ENCODE data around the gene TRIM9. TPM values are rescaled to one million over a fixed set of nuclear protein-coding genes. Genes with fewer than 3 reads are reported as not detected.

Gene TRIM9
- total RNA-seq (2014; rRNA removed; shearing (Covaris generic)): 6.2 and 8.4 TPM in 2 replicates
- polyA plus RNA-seq (2016; fragmentation: Nextera tagmentation; extraction: Ambion mirVana): 3.7 and 4.4 TPM in 2 replicates
- long read RNA-seq, full-length matches to known transcripts: 2 of 2 reads
- long read RNA-seq, partial matches to known transcripts: 0 of 2 reads
- long read RNA-seq, other reads (novel, unspliced or antisense): 0 of 2 reads

- H3K27ac ChIP-seq (ENCODE audit: low read depth): no peak within 1 kb of the TSS
- no peaks in the 10 kb centered on the region for H3K36me3 Mint-ChIP-seq (ENCODE audit: low read depth)
- H3K79me2 ChIP-seq (replicated peaks; ENCODE audit: insufficient read depth): no peaks in the 10 kb centered on the region
- TF ChIP-seq EZH2 (IDR thresholded peaks at IDR 0.05; ENCODE audit: low read depth, unreplicated experiment): peak; percentile 10
- TF ChIP-seq POLR2AphosphoS5 (IDR thresholded peaks at IDR 0.05; ENCODE audit: low read depth): peak; percentile 69; the same call in 1 of the 2 replicates
- TF ChIP-seq CREB1 (CRISPR knock-in tag; IDR thresholded peaks at IDR 0.05; ENCODE audit: low read depth): peak; percentile 68
- TF ChIP-seq, protein P1, sequence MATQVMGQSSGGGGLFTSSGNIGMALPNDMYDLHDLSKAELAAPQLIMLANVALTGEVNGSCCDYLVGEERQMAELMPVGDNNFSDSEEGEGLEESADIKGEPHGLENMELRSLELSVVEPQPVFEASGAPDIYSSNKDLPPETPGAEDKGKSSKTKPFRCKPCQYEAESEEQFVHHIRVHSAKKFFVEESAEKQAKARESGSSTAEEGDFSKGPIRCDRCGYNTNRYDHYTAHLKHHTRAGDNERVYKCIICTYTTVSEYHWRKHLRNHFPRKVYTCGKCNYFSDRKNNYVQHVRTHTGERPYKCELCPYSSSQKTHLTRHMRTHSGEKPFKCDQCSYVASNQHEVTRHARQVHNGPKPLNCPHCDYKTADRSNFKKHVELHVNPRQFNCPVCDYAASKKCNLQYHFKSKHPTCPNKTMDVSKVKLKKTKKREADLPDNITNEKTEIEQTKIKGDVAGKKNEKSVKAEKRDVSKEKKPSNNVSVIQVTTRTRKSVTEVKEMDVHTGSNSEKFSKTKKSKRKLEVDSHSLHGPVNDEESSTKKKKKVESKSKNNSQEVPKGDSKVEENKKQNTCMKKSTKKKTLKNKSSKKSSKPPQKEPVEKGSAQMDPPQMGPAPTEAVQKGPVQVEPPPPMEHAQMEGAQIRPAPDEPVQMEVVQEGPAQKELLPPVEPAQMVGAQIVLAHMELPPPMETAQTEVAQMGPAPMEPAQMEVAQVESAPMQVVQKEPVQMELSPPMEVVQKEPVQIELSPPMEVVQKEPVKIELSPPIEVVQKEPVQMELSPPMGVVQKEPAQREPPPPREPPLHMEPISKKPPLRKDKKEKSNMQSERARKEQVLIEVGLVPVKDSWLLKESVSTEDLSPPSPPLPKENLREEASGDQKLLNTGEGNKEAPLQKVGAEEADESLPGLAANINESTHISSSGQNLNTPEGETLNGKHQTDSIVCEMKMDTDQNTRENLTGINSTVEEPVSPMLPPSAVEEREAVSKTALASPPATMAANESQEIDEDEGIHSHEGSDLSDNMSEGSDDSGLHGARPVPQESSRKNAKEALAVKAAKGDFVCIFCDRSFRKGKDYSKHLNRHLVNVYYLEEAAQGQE (IDR thresholded peaks at IDR 0.05; ENCODE audit: unreplicated experiment): peak; percentile 78
- no peak for TF ChIP-seq CTCF (conservative IDR thresholded peaks at IDR 0.05; ENCODE audit: low read depth in 2 of 2)
- no peaks in the 10 kb centered on the region for H3K9me3 Mint-ChIP-seq
- H3K4me1 Mint-ChIP-seq: peaks cover 25% of the 10 kb centered on the region
- H3K27me3 ChIP-seq (ENCODE audit: insufficient read depth): peaks cover 58% of the 10 kb centered on the region
- peaks cover 33% of the 10 kb centered on the region for H3K27me3 Mint-ChIP-seq (ENCODE audit: insufficient read depth, low read depth, poor library complexity)
- peak within 1 kb of the TSS; percentile 96 for H3K4me2 ChIP-seq
- peak; percentile 100 for DNase-seq (ENCODE audit: low spot score)
- peak; percentile 87 for ATAC-seq
- H3K9me2 ChIP-seq (ENCODE audit: insufficient read depth): no peaks in the 10 kb centered on the region
- H3K27ac Mint-ChIP-seq: no peak within 1 kb of the TSS
- peak within 1 kb of the TSS; percentile 98 for H2AFZ ChIP-seq
- H3K4me3 Mint-ChIP-seq: peak within 1 kb of the TSS; percentile 86
- H3K4me3 ChIP-seq: peak within 1 kb of the TSS; percentile 79
- 0 out of 2 replicates have a peak, but pooled peaks cover 20% of the 10 kb centered on the region for H3K4me1 ChIP-seq (ENCODE audit: insufficient read depth)
- no peaks in the 10 kb centered on the region for H3K36me3 ChIP-seq (ENCODE audit: insufficient read depth)
- peaks cover 4% of the 10 kb centered on the region; the same call in 1 of the 2 replicates for H4K20me1 ChIP-seq (replicated peaks; ENCODE audit: insufficient read depth)
- H3F3A ChIP-seq (replicated peaks; ENCODE audit: low read depth): no peaks in the 10 kb centered on the region
Observed at GRCh38 chr14:51094901-51095853, at the start of gene TRIM9. TRIM9 (minus strand) TSS chr14:51095105; CDS start chr14:51094939, 166 bp downstream.

- Mint-ChIP-seq H3K27ac (no peak overlapping the region), H3K4me1 (peaks cover 36% of the 10 kb centered on the region), H3K36me3 (ENCODE audit: low read depth) (peaks cover 28% of the 10 kb centered on the region), H3K4me3 (no peak overlapping the region), H3K27me3 (ENCODE audit: insufficient read depth, low read depth, poor library complexity) (peaks cover 1% of the 10 kb centered on the region), H3K9me3 (peaks cover 28% of the 10 kb centered on the region)
- H3K4me1 ChIP-seq (ENCODE audit: insufficient read depth): peaks cover 31% of the 10 kb centered on the region
- ATAC-seq: no peak
- no peaks in the 10 kb centered on the region for H3F3A ChIP-seq (replicated peaks; ENCODE audit: low read depth)
- H3K9me2 ChIP-seq (ENCODE audit: insufficient read depth): peaks cover 16% of the 10 kb centered on the region
- DNase-seq (ENCODE audit: low spot score): no peak
- TF ChIP-seq, protein P2, sequence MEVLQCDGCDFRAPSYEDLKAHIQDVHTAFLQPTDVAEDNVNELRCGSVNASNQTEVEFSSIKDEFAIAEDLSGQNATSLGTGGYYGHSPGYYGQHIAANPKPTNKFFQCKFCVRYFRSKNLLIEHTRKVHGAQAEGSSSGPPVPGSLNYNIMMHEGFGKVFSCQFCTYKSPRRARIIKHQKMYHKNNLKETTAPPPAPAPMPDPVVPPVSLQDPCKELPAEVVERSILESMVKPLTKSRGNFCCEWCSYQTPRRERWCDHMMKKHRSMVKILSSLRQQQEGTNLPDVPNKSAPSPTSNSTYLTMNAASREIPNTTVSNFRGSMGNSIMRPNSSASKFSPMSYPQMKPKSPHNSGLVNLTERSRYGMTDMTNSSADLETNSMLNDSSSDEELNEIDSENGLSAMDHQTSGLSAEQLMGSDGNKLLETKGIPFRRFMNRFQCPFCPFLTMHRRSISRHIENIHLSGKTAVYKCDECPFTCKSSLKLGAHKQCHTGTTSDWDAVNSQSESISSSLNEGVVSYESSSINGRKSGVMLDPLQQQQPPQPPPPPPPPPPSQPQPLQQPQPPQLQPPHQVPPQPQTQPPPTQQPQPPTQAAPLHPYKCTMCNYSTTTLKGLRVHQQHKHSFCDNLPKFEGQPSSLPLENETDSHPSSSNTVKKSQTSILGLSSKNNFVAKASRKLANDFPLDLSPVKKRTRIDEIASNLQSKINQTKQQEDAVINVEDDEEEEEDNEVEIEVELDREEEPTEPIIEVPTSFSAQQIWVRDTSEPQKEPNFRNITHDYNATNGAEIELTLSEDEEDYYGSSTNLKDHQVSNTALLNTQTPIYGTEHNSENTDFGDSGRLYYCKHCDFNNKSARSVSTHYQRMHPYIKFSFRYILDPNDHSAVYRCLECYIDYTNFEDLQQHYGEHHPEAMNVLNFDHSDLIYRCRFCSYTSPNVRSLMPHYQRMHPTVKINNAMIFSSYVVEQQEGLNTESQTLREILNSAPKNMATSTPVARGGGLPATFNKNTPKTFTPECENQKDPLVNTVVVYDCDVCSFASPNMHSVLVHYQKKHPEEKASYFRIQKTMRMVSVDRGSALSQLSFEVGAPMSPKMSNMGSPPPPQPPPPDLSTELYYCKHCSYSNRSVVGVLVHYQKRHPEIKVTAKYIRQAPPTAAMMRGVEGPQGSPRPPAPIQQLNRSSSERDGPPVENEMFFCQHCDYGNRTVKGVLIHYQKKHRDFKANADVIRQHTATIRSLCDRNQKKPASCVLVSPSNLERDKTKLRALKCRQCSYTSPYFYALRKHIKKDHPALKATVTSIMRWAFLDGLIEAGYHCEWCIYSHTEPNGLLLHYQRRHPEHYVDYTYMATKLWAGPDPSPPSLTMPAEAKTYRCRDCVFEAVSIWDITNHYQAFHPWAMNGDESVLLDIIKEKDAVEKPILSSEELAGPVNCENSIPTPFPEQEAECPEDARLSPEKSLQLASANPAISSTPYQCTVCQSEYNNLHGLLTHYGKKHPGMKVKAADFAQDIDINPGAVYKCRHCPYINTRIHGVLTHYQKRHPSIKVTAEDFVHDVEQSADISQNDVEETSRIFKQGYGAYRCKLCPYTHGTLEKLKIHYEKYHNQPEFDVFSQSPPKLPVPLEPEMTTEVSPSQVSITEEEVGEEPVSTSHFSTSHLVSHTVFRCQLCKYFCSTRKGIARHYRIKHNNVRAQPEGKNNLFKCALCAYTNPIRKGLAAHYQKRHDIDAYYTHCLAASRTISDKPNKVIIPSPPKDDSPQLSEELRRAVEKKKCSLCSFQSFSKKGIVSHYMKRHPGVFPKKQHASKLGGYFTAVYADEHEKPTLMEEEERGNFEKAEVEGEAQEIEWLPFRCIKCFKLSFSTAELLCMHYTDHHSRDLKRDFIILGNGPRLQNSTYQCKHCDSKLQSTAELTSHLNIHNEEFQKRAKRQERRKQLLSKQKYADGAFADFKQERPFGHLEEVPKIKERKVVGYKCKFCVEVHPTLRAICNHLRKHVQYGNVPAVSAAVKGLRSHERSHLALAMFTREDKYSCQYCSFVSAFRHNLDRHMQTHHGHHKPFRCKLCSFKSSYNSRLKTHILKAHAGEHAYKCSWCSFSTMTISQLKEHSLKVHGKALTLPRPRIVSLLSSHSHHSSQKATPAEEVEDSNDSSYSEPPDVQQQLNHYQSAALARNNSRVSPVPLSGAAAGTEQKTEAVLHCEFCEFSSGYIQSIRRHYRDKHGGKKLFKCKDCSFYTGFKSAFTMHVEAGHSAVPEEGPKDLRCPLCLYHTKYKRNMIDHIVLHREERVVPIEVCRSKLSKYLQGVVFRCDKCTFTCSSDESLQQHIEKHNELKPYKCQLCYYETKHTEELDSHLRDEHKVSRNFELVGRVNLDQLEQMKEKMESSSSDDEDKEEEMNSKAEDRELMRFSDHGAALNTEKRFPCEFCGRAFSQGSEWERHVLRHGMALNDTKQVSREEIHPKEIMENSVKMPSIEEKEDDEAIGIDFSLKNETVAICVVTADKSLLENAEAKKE (CRISPR knock-in tag; IDR thresholded peaks at IDR 0.05): no peak
- TF ChIP-seq ZNF331 (CRISPR knock-in tag; IDR thresholded peaks at IDR 0.05; ENCODE audit: low read depth): no peak
- H3K36me3 ChIP-seq (ENCODE audit: insufficient read depth): 0 out of 2 replicates have a peak, but pooled peaks cover 3% of the 10 kb centered on the region
- no peaks in the 10 kb centered on the region for H3K79me2 ChIP-seq (replicated peaks; ENCODE audit: insufficient read depth)
- no peak overlapping the region for H2AFZ ChIP-seq
- H3K4me2 ChIP-seq: no peak overlapping the region
- no peak overlapping the region for H3K27ac ChIP-seq (ENCODE audit: low read depth)
- H4K20me1 ChIP-seq (replicated peaks; ENCODE audit: insufficient read depth): no peaks in the 10 kb centered on the region
- no peaks in the 10 kb centered on the region for H3K27me3 ChIP-seq (ENCODE audit: insufficient read depth)
- H3K4me3 ChIP-seq: no peak overlapping the region
Observed at GRCh38 chr14:51140856-51141255, 46.0 kb upstream of the TRIM9 start.
